HEK293T (cell line): ENCODE measurements around the gene TBC1D14.

Experiments
- CTCF ChIA-PET: fragments of 350-600 bp; formaldehyde crosslinking; extraction: SDS; loops from one replicate; lab custom pipeline; 2021; ENCODE audit warnings: antibody characterized with exemption, inconsistent platforms; lab: Yijun Ruan, JAX
- POLR2A ChIA-PET: fragments of 350-600 bp; formaldehyde crosslinking; extraction: SDS; loops from one replicate; lab custom pipeline; 2020; ENCODE audit warnings: antibody characterized with exemption, inconsistent platforms; lab: Yijun Ruan, JAX
- DNase-seq: peaks from one replicate; pipeline ENCODE4 v3.0.0; 2012; ENCODE audit warnings: mixed read lengths; ENCODE audit errors: extremely low spot score
- ARNT ChIP-seq: fragments of 450-650 bp; IDR thresholded peaks from 2 replicates; pipeline ENCODE4 v1.6.1; 2017; ENCODE audit warnings: mild to moderate bottlenecking
- BHLHE40 ChIP-seq: fragments of 450-650 bp; IDR thresholded peaks from 2 replicates; pipeline ENCODE4 v1.6.1; 2016; ENCODE audit warnings: mild to moderate bottlenecking, moderate library complexity, borderline replicate concordance
- CTBP1 ChIP-seq: fragments of 450-650 bp; IDR thresholded peaks from 2 replicates; pipeline ENCODE4 v1.6.1; 2016; ENCODE audit warnings: borderline replicate concordance
- ELF4 ChIP-seq: fragments of 450-650 bp; IDR thresholded peaks from 2 replicates; pipeline ENCODE4 v1.6.1; 2017; ENCODE audit warnings: antibody characterized with exemption
- FOXA1 ChIP-seq: fragments of 450-650 bp; IDR thresholded peaks from 2 replicates; pipeline ENCODE4 v1.6.1; 2016; ENCODE audit warnings: mild to moderate bottlenecking
- FOXK2 ChIP-seq: fragments of 450-650 bp; IDR thresholded peaks from 2 replicates; pipeline ENCODE4 v1.6.1; 2016; ENCODE audit warnings: mild to moderate bottlenecking
- FOXM1 ChIP-seq: fragments of 450-650 bp; IDR thresholded peaks from 2 replicates; pipeline ENCODE4 v1.6.1; 2017; ENCODE audit warnings: mild to moderate bottlenecking, borderline replicate concordance
- HDGF ChIP-seq: fragments of 450-650 bp; IDR thresholded peaks from 2 replicates; pipeline ENCODE4 v1.6.1; 2017; ENCODE audit warnings: antibody characterized with exemption, borderline replicate concordance
- L3MBTL2 ChIP-seq: fragments of 450-650 bp; conservative IDR thresholded peaks from 2 replicates; pipeline ENCODE4 v1.6.1; 2016; ENCODE audit warnings: mild to moderate bottlenecking
- LEF1 ChIP-seq: fragments of 450-650 bp; IDR thresholded peaks from 2 replicates; pipeline ENCODE4 v1.6.1; 2017; ENCODE audit warnings: mild to moderate bottlenecking, borderline replicate concordance
- NFRKB ChIP-seq: fragments of 450-650 bp; IDR thresholded peaks from 2 replicates; pipeline ENCODE4 v1.6.1; 2016; ENCODE audit warnings: mild to moderate bottlenecking, moderate library complexity
- PKNOX1 ChIP-seq: fragments of 450-650 bp; IDR thresholded peaks from 2 replicates; pipeline ENCODE4 v1.6.1; 2016
- SP1 ChIP-seq: fragments of 450-650 bp; IDR thresholded peaks from 2 replicates; pipeline ENCODE4 v1.6.1; 2017
- SUZ12 ChIP-seq: fragments of 450-650 bp; IDR thresholded peaks from 2 replicates; pipeline ENCODE4 v1.6.1; 2016; ENCODE audit warnings: mild to moderate bottlenecking
- TARDBP ChIP-seq: fragments of 450-650 bp; IDR thresholded peaks from 2 replicates; pipeline ENCODE4 v1.6.1; 2016
- ZNF384 ChIP-seq: fragments of 450-650 bp; IDR thresholded peaks from 2 replicates; pipeline ENCODE4 v1.6.1; 2016

TBC1D14 gene

DNA sequence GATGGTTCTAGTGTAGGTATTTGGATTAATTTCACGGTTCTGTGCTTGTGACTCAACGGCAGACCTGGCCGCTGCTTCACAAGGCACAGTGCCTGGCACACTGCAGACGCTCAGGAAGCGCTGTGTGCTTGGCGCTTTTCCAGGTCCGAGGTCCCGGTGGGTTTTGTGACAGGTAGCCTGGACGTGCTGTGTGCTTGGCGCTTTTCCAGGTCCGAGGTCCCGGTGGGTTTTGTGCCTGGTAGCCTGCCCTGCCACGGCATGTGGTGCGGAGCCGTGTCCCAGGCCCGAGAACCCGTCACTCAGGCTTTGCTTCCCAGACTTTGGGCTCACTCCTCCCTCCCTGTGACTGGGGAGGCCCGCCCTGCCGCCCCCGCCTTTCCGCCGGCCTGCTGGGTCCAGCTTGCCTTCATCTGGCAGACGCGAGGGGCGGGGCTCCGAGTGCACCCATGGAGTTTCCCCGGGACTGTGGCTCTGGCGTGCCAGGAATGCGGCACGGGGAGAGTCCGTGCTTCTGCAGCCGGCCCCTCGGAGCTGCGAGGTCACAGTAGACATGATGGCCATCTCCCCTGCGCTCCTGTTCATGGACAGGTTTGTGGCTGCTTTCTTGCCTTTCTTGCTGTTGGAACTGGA is 44.2 kb downstream of the TBC1D14 start:
- CTCF ChIA-PET = no interaction called here

DNA sequence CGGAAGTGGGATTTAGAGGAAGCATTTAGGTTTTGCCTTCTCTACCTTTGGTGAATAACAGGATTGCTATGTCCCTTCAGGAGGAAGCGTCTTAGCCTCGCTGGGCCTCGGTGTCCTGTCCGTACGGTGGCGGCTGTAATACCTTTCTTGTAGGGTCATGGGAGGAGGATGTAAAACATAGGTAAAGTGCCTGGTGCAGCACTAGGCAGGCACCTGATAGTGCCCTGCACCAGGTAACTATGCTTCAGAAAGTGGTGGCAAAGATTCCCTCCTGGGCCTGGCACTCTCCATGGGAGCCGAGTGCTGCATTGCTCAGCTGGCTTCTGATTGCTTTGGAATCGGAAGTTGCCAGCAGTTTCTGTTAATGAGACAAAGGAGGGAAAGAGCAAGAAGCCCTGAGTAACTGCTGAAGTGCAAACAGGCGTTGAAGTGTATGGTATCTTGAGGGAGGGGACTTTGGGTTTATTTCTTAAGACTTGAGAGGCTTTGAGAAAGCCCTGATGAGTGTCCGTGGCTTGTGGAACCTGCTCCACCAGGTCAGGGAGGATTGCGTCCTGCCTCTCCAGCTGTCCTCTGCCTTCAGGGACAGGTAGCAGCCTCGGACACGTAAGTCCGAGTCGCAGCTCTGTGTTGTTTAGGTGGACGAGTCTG is 45.8 kb downstream of the TBC1D14 start:
- DNase-seq = no peak
- TF ChIP-seq ELF4 (no peak), SP1 (no peak), NFRKB (no peak), TARDBP (no peak), CTBP1 (no peak), HDGF (no peak), ZNF384 (no peak), FOXM1 (no peak), ARNT (no peak), L3MBTL2 (no peak), PKNOX1 (no peak), FOXA1 (no peak), FOXK2 (no peak), LEF1 (no peak)
- CTCF ChIA-PET = interaction anchor here (0.6 kb wide), 1 partner anchor 84 kb away, joined by 3 read pairs; no protein-coding TSS in a partner anchor
- POLR2A ChIA-PET = interaction anchor here (0.6 kb wide), 1 partner anchor 44 kb away, joined by 3 read pairs; no protein-coding TSS in a partner anchor

More for the DNA sequence above, 44.2 kb downstream of the TBC1D14 start:
- POLR2A ChIA-PET = no interaction called here
- DNase-seq = no peak
- TF ChIP-seq BHLHE40 = no peak
- no peak for TF ChIP-seq SP1
- no peak for TF ChIP-seq LEF1
- TF ChIP-seq CTBP1 = no peak
- no peak for TF ChIP-seq ZNF384
- TF ChIP-seq FOXM1 = no peak
- no peak for TF ChIP-seq ARNT
- no peak for TF ChIP-seq TARDBP
- no peak for TF ChIP-seq FOXK2
- TF ChIP-seq NFRKB = no peak
- TF ChIP-seq L3MBTL2 = no peak
- TF ChIP-seq ELF4 = no peak
- TF ChIP-seq PKNOX1 = no peak
- TF ChIP-seq SUZ12 = no peak

- CTCF ChIA-PET = interaction anchor here (0.6 kb wide), 1 partner anchor 83 kb away, joined by 3 read pairs; no protein-coding TSS in a partner anchor
- no peak for DNase-seq
- POLR2A ChIA-PET = no interaction called here
- TF ChIP-seq L3MBTL2 = no peak
- no peak for TF ChIP-seq TARDBP
- no peak for TF ChIP-seq ELF4
- no peak for TF ChIP-seq BHLHE40
Observed at GRCh38 chr4:6956087-6956433, 46.4 kb downstream of the TBC1D14 start.

GRCh38 chr4:6956434-6957147 is 47.0 kb downstream of the TBC1D14 start:
- POLR2A ChIA-PET = no interaction called here
- no peak for TF ChIP-seq PKNOX1
- no peak for TF ChIP-seq CTBP1
- no peak for TF ChIP-seq FOXK2
- no peak for TF ChIP-seq ELF4
- no peak for TF ChIP-seq SUZ12
- TF ChIP-seq FOXA1 = no peak
- no peak for TF ChIP-seq L3MBTL2
- TF ChIP-seq FOXM1 = no peak
- TF ChIP-seq BHLHE40 = no peak
- TF ChIP-seq ZNF384 = no peak
- no peak for TF ChIP-seq SP1
- TF ChIP-seq NFRKB = no peak
- no peak for DNase-seq
- CTCF ChIA-PET = no interaction called here

DNA sequence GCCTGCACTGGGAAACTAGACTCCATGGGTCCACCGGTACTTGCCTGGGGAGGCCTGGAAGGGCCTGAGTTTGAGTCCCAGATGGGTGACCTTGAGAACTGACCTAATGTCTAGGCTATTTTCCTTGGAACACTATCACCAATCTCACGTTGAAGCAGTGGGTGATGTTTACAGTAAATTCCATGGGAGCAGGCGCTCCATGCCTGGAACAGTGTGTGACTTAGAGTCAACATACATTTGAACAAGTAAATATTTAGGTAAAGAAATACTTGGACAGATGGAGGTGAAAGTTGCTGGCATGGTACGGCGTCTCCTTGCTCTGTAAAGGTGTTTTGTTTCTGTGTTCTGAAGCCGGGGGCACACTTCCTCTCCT is 47.5 kb downstream of the TBC1D14 start:
- POLR2A ChIA-PET = no interaction called here
- CTCF ChIA-PET = no interaction called here
- no peak for TF ChIP-seq NFRKB
- no peak for TF ChIP-seq ARNT
- no peak for TF ChIP-seq FOXK2
- no peak for DNase-seq

- TF ChIP-seq NFRKB = no peak
- TF ChIP-seq FOXM1 = no peak
- TF ChIP-seq SP1 = no peak
- TF ChIP-seq SUZ12 = no peak
- TF ChIP-seq FOXK2 = no peak
- no peak for TF ChIP-seq ELF4
- TF ChIP-seq PKNOX1 = no peak
- DNase-seq = no peak
- ChIA-PET POLR2A (no interaction called here), CTCF (no interaction called here)
Observed at GRCh38 chr4:6957994-6958393, 48.4 kb downstream of the TBC1D14 start.
